ENCODE results near the gene GIMD1. TPM values are rescaled to one million over a fixed set of nuclear protein-coding genes. Genes with fewer than 3 reads are reported as not detected.
"Not testable (repeated sequence)": the region's sequence is repeated elsewhere in the genome, so short reads cannot be mapped to it uniquely, and the experiment has no call there.

The GIMD1 gene
- not detected in 2 replicates for total RNA-seq (2014; rRNA removed; shearing (Covaris generic))

GRCh38 chr4:106368678-106369077, at the start of gene GIMD1:
GIMD1 (minus strand) TSS chr4:106368778; CDS start chr4:106367435, 1,343 bp downstream.
- in situ Hi-C loops (cut with HindIII; ENCODE audit: low sequenced_read_pairs): no loop called here
- no peak for DNase-seq (ENCODE audit: low spot score)

GRCh38 chr4:106414366-106414765, 45.8 kb upstream of the GIMD1 start:
- in situ Hi-C loops (cut with HindIII; ENCODE audit: low sequenced_read_pairs): no loop called here
- DNase-seq (ENCODE audit: low spot score): no peak

GRCh38 chr4:106409901-106410889, 41.6 kb upstream of the GIMD1 start:
- in situ Hi-C loops (cut with HindIII; ENCODE audit: low sequenced_read_pairs): no loop called here
- no peak for DNase-seq (ENCODE audit: low spot score)

GRCh38 chr4:106408004-106408403, 39.4 kb upstream of the GIMD1 start:
- DNase-seq (ENCODE audit: low spot score); in situ Hi-C loops (cut with HindIII; ENCODE audit: low sequenced_read_pairs): not testable (repeated sequence)

- in situ Hi-C loops (cut with HindIII; ENCODE audit: low sequenced_read_pairs): no loop called here
- no peak for DNase-seq (ENCODE audit: low spot score)
These were observed 32.6 kb upstream of the GIMD1 start for GRCh38 chr4:106401157-106401556.

- in situ Hi-C loops (cut with HindIII; ENCODE audit: low sequenced_read_pairs); DNase-seq (ENCODE audit: low spot score): not testable (repeated sequence)
These were observed 30.3 kb upstream of the GIMD1 start for GRCh38 chr4:106398898-106399297.

GRCh38 chr4:106395582-106395981, 27.0 kb upstream of the GIMD1 start:
- in situ Hi-C loops (cut with HindIII; ENCODE audit: low sequenced_read_pairs): no loop called here
- DNase-seq (ENCODE audit: low spot score): no peak

GRCh38 chr4:106385853-106386393, 17.3 kb upstream of the GIMD1 start:
- in situ Hi-C loops (cut with HindIII; ENCODE audit: low sequenced_read_pairs): no loop called here
- DNase-seq (ENCODE audit: low spot score): no peak

GRCh38 chr4:106384878-106385277, 16.3 kb upstream of the GIMD1 start:
- in situ Hi-C loops (cut with HindIII; ENCODE audit: low sequenced_read_pairs): no loop called here
- DNase-seq (ENCODE audit: low spot score): no peak

GRCh38 chr4:106380179-106380578, 11.6 kb upstream of the GIMD1 start:
- no peak for DNase-seq (ENCODE audit: low spot score)
- in situ Hi-C loops (cut with HindIII; ENCODE audit: low sequenced_read_pairs): no loop called here

GRCh38 chr4:106373026-106373425, 4.4 kb upstream of the GIMD1 start:
- no peak for DNase-seq (ENCODE audit: low spot score)
- in situ Hi-C loops (cut with HindIII; ENCODE audit: low sequenced_read_pairs): no loop called here

GRCh38 chr4:106371161-106371560, 2.6 kb upstream of the GIMD1 start:
- in situ Hi-C loops (cut with HindIII; ENCODE audit: low sequenced_read_pairs): no loop called here
- no peak for DNase-seq (ENCODE audit: low spot score)

GRCh38 chr4:106370214-106370613, 1.6 kb upstream of the GIMD1 start:
- in situ Hi-C loops (cut with HindIII; ENCODE audit: low sequenced_read_pairs): no loop called here
- no peak for DNase-seq (ENCODE audit: low spot score)

GRCh38 chr4:106369456-106370060, 980 bp upstream of the GIMD1 start:
- DNase-seq (ENCODE audit: low spot score): peak; percentile 35

GRCh38 chr4:106367072-106367471, 1.5 kb downstream of the GIMD1 start:
- DNase-seq (ENCODE audit: low spot score): no peak
- in situ Hi-C loops (cut with HindIII; ENCODE audit: low sequenced_read_pairs): no loop called here

More at GRCh38 chr4:106369456-106370060, 980 bp upstream of the GIMD1 start:
- in situ Hi-C loops (cut with HindIII; ENCODE audit: low sequenced_read_pairs): no loop called here

GRCh38 chr4:106366026-106366425, 2.6 kb downstream of the GIMD1 start:
- no peak for DNase-seq (ENCODE audit: low spot score)
- in situ Hi-C loops (cut with HindIII; ENCODE audit: low sequenced_read_pairs): no loop called here

GRCh38 chr4:106365613-106366012, 3.0 kb downstream of the GIMD1 start:
- DNase-seq (ENCODE audit: low spot score): no peak
- in situ Hi-C loops (cut with HindIII; ENCODE audit: low sequenced_read_pairs): no loop called here

GRCh38 chr4:106364282-106364681, 4.3 kb downstream of the GIMD1 start:
- in situ Hi-C loops (cut with HindIII; ENCODE audit: low sequenced_read_pairs): no loop called here
- no peak for DNase-seq (ENCODE audit: low spot score)

- no peak for DNase-seq (ENCODE audit: low spot score)
- in situ Hi-C loops (cut with HindIII; ENCODE audit: low sequenced_read_pairs): no loop called here
These were observed 6.3 kb downstream of the GIMD1 start for GRCh38 chr4:106362086-106362825.
